GM18907 (cell line): ENCODE data around the gene ERG.

Experiments used
- ATAC-seq: cut with Tn5 transposase; IDR thresholded peaks from one replicate; pipeline ENCODE4 v1.9.1; 2021; ENCODE audit warnings: mild to moderate bottlenecking, moderate library complexity; ENCODE audit not compliant: unreplicated experiment

Gene ERG

DNA sequence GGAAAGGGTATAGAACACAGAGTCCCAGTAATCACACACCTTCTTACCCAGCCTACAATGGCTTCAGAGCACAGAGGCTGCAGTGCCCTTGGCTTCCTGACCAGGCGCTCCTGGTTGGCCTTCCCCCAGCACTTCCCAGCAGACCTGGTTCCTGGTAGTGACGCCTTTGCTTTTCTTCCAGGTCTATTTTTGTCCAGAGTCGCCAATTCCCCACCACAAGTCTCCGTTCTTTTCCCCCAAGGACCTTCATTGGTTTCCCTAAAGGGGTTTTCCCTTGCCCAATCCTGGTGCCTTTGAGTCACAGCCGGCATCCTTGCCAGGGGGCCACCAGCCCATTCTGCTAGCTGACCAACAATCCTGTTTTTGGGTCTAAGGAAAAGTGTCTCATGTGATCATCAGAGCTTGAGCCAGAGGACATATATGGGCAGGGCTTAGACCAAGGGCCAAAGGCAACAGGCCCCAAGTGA, 156.7 kb downstream of the ERG start:
- ATAC-seq, result no peak

- ATAC-seq, result no peak
Observed at GRCh38 chr21:38340131-38340530, 158.1 kb downstream of the ERG start.

DNA sequence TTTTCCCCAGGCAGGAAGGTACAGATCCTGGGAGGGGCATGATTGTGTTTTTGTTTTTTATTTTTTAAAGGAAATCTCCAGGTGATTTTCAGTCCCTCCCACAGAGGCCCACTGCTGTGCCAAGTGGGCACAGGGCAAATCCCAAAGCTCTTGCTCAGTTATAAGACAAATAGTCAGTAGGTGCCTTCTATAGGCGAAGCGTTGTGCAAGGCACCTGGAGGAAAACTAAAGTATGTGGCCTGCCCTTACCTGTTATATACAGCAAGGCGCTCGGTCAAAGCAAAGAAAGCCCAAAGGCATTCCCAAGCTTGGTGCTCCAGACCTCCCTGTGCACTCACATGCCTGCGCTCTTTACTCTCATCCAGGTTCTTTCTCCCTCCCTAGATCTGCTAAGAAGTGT, 160.5 kb downstream of the ERG start:
- no peak for ATAC-seq

- ATAC-seq, result no peak
Observed at GRCh38 chr21:38334866-38335265, 163.4 kb downstream of the ERG start.

DNA sequence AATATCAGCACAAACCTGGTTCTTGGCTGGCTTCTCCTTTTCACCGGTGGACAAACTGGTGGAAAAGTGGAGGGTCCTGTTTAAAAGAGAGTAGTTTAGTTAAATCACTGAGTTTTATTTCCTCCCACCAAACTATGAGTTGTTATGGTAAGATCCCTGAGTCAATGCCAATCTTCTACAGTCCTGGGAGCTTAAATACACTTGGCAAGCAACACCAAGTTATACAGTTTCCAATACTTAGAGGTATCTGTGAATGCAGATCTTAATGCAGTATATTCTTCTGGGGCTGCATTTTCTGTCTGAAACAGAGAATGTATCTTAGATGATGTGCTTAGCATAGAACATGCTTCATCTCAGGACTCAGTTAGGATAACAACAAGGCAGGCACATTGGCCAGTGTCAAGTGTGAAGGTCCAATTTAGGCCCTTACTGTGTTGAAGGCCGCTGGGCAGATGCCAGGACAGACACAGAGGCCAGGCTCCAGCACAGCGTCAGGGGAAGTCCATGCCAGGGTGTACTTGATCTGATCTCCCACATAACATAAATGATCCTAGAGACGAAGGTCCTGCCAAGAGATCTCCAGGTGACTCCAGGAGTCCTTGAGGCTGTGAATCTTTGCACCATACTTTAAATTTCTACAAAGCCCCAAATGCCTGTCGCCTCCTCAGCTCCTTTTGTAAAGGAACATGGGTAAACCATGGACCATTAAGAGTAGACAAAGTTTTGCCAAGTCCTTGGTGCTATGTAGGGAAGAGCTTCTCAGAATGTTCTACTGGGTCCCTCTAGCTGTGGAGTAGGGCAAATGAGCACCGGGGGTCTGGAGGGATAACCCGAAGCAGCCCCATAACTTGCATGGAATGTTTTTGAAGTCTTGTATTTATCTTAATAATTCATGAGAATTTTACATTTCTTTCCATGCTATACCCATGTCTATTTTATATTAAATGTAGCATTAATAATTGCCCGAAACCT, 164.7 kb downstream of the ERG start:
- no peak for ATAC-seq

- ATAC-seq, result no peak
Observed at GRCh38 chr21:38330666-38331065, 167.6 kb downstream of the ERG start.
